HG03571 (cell line): Measurements from ENCODE around the gene DGCR2.
"Not testable (repeated sequence)": the region's sequence is repeated elsewhere in the genome, so short reads cannot be mapped to it uniquely, and the experiment has no call there.

ENCODE experiments used
- ATAC-seq: cut with Tn5 transposase; IDR thresholded peaks from one replicate; pipeline ENCODE4 v1.9.1; 2021; ENCODE audit not compliant: unreplicated experiment

DGCR2 gene

GRCh38 chr22:19084586-19084985 is 37.6 kb downstream of the DGCR2 start:
- ATAC-seq: not testable (repeated sequence)

GRCh38 chr22:19084126-19084525 is 38.1 kb downstream of the DGCR2 start:
- not testable (repeated sequence) for ATAC-seq

GRCh38 chr22:19082793-19083192 is 39.4 kb downstream of the DGCR2 start:
- ATAC-seq: no peak

DNA sequence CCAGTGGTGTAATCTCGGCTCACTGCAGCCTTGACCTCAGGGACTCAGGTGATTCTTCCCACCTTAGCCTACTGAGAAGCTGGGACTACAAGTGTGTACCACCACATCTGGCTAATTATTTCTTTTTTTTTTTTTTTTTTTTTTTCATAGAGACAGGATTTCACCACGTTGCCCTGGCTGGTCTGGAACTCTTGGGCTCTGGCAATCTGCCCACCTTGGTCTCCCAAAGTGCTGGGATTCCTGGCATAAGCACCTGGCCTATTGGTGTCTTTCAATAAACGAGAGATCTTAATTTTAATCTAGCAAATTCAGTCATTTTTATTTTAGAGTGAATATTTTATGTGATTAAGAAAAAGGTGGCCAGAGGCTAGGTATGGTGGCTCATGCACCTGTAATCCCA is 40.1 kb downstream of the DGCR2 start:
- ATAC-seq: no peak

DNA sequence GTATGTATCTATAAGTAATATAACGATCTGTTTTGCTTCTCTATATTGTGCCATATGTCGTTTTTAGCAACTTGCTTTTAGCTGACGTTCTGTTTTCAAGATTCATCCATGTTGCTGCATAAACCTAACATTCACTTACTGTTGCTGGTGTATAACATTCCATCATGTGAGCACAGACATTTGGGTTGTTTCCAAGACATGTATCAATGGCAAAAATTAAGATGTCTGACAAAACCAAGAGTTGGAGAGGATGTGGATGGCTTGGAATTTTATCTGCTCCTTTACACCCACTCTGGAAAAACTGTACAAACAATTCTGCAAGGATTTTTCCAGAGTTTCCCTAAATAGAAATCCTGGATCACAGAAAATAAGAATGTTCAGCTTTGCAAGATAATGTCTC is 40.9 kb downstream of the DGCR2 start:
- ATAC-seq: no peak

DNA sequence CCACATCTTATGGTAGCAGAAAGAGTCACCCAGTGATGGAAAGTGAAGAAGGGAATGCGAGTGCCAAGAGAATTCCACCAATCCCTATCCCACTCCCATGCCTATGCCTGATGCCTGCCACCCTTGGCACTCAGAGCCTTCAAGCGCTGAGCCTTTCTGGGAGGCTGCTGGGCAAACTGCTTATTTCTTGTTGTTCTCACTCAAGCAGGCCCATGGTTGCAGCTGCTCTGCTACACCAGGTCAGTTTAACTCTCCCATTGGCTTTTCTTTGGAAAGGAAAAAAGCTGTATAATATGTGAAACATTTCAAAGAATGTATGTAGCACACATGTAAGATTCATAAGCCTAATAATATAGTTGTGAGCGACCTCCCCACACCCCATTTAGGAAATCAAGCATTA is 41.4 kb downstream of the DGCR2 start:
- ATAC-seq: no peak

GRCh38 chr22:19079691-19080090 is 42.5 kb downstream of the DGCR2 start:
- ATAC-seq: no peak

DNA sequence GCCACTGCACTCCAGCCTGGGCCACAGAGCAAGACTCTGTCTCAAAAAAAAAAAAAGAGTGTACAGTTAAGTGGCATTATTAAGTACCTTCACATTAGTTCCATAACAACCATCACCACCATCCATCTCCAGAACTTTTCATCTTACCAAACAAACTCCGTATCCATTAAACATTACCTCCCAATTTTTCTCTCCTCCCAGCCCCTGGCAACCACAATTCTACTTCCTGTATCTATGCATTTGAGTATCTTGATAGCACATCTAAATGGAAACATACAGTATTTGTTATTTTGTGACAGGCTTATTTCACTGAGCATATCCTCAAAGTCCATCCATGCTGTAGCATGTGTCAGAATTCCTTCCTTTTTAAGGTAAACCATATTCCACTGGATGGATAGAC is 46.8 kb downstream of the DGCR2 start:
- ATAC-seq: no peak

GRCh38 chr22:19072853-19073252 is 49.4 kb downstream of the DGCR2 start:
- ATAC-seq: not testable (repeated sequence)

GRCh38 chr22:19070397-19071169 is 51.6 kb downstream of the DGCR2 start:
- no peak for ATAC-seq

DNA sequence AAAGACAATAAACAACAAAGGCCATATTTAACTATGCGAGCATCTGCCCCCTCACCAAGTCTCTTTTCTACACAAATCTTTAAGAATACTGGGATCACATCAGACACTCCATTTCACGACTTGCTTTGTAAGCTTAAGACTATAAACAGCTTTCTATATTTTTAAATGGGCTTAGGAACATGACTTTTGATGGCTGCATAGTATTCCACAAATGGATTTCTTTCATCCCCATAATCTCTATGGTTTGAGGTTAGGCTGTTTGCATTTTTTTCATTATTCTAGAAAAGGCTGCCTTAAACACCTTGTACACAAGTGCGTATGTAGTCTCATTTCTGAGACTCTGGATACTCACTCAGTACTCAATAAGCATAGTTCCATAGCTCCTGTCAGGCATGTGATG is 52.8 kb downstream of the DGCR2 start:
- no peak for ATAC-seq

DNA sequence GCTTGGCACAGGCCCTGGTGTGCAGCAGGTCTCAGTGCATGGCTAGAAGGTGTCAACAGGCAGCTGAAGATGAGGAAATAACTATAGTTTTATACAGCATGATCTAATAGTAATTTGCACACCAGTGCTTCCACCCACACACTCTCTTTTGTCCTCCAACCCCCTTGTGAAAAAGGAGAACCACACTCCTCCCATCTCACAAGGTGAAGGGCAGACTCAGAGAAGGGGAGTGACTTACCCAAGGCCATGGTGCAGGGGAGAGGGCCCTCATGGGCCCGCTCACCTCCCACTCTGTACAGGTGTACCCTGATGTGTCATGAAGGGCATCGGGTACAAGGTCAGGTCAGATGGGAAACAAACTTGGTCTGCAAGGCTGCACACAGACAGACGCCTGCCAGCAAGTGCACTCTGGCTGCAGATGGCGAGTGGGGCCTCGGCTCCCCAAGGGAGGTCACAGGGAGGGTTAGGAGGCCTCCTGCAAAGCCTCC is 53.4 kb downstream of the DGCR2 start:
- no peak for ATAC-seq

DNA sequence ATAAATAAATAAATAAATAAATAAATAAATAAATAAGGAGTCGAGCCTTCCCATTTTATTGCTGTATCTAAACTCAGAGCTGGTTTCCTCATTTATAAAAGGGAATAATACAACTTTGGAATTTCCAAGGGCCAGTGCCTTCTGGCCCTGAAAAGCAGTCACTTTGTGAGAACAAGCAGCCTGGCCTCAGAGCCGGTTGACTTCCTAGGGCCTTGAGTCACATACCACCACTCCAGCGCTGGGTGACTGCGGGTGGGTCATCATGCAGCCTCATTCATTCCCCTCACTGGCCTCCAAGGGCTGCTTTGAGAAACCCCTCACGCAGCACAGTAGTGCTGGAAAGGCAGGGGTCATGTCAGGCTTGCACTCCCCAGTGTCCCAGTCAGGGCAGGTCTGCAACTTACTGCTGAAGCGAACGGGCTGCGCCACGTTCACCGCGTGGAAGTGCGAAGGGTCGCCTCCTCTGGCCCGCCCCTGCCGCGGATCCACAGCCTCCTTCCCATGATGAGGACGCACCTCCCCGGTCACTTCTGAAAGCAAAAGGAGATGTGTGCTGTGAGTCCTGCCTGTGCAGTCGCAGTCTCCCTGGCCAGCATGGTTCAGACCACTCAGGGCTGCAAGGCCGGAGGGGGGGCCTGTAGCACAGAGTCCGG is 54.4 kb downstream of the DGCR2 start:
- no peak for ATAC-seq

- ATAC-seq: no peak
Observed at GRCh38 chr22:19066531-19067271, 55.5 kb downstream of the DGCR2 start.

DNA sequence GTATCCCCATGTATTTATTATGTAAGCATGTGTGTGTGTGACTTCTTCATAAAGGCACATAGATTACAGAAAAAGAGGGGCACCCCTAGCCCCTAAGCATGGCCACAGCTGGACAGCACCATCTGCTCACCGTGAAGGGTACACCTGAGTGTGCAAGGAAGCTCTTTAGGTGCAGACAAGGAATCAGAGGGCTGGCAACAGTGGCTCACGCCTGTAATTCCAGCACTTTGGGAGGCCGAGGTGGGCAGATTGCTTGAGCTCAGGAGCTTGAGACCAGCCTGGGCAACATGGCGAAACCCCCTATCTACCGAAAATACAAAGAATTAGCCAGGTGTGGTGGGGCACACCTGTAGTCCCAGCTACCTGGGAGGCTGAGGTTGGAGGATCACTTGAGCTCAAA is 56.3 kb downstream of the DGCR2 start:
- no peak for ATAC-seq

DNA sequence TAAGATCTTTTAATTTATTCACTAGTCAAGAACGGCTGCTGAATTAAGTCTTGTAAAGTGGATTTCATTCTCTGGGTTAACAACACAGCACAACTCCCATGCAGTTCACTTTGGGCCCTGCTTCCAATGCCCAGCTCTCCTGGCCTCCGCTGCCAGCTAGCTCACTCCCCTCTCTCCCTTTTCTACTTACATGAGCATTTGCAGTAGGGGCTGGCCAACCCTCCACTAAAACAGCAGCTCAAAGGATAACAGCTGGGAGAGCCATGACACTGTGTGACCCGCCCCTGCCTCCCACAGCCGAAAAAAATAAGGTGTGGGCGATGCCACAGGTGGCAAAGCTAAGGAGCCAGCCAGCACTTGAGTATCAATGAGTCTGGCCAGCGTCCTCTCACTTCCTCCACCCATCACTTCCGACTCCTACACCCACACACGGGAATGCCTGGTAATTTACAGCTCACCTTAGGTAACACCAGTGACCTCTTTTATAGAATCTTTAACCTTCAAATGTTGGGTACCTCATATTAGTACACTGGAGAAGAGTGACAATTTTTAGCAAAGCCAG is 56.8 kb downstream of the DGCR2 start:
- no peak for ATAC-seq

- no peak for ATAC-seq
Observed at GRCh38 chr22:19064354-19065054, 57.7 kb downstream of the DGCR2 start.

DNA sequence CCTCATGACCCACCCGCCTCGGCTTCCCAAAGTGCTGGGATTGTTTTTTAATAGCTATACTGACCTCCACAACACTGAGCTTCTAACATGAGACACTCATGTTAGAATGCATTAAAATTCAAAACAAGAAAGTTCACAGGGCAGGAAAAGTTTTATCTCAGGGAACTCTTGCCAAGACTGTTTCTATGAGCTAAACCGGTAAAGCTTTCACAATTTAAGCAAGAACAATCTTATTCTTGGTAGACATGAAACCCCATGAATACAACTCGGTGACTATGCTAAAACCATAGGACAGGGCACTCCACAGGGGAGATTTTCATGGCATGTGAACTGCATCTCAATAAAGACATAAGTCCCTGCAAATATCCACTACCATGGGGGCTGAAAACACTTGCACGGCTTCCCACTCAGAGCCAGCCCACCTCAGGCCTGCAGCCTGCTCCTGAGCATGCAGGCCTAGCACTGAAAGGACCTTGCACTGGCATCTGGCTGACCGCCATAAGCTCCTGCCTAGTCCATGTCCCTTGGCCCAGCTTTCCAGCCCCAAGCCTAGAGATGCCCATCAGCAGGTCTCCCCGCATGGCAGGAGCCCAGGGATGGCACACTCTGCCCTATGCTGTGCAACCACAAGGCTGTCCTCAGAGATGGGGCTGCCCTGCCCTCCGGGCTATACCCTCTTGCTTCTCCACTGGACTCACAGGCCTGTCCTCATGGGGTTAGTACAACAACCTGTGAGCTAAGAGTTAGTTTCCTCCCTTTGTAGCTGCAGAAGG is 58.4 kb downstream of the DGCR2 start:
- no peak for ATAC-seq

GRCh38 chr22:19062943-19063308 is 59.3 kb downstream of the DGCR2 start:
- no peak for ATAC-seq
